Measurements from ENCODE around the gene EARS2.

- TF ChIP-seq POLR2AphosphoS5 (IDR thresholded peaks at IDR 0.05; ENCODE audit: low read depth, low read length) (no peak), POLR2A (IDR thresholded peaks at IDR 0.05; ENCODE audit: low read depth, low read length) (no peak), TAF1 (IDR thresholded peaks at IDR 0.05; ENCODE audit: low read depth, low read length) (no peak)
Measured at GRCh38 chr16:23504076-23504452, 53.1 kb downstream of the EARS2 start.
